ENCODE results near the gene SRRM5. TPM values are rescaled to one million over a fixed set of nuclear protein-coding genes. Genes with fewer than 3 reads are reported as not detected.

The SRRM5 gene
- total and polyA plus RNA-seq, 2 of the 13 experiments (the other 11 are each of a cell fraction or from before 2014, with no cell fraction given): 0.11 to 0.16 TPM

DNA sequence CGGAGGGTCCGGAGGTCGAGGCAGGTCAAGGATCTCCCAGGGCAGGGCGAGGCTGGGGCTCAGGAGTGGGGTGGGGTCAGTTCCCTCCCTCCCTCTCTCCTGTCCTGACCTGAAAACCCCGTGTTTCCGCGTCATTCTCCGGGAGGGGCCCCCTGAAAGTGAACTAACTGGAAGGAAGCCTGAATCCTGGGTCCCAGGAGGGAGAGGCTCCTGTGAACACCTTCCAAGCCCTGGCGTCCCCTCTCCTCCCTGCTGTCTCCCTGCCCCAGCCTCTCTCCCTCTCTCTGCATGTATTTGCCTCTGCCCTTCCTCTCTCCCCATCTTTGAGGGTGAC lies 28.5 kb downstream of the SRRM5 start (continued):
- TF ChIP-seq, protein P1, sequence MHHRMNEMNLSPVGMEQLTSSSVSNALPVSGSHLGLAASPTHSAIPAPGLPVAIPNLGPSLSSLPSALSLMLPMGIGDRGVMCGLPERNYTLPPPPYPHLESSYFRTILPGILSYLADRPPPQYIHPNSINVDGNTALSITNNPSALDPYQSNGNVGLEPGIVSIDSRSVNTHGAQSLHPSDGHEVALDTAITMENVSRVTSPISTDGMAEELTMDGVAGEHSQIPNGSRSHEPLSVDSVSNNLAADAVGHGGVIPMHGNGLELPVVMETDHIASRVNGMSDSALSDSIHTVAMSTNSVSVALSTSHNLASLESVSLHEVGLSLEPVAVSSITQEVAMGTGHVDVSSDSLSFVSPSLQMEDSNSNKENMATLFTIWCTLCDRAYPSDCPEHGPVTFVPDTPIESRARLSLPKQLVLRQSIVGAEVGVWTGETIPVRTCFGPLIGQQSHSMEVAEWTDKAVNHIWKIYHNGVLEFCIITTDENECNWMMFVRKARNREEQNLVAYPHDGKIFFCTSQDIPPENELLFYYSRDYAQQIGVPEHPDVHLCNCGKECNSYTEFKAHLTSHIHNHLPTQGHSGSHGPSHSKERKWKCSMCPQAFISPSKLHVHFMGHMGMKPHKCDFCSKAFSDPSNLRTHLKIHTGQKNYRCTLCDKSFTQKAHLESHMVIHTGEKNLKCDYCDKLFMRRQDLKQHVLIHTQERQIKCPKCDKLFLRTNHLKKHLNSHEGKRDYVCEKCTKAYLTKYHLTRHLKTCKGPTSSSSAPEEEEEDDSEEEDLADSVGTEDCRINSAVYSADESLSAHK (CRISPR knock-in tag; IDR thresholded peaks at IDR 0.05; ENCODE audit: borderline replicate concordance): no peak
- TF ChIP-seq BRD4 (CRISPR knock-in tag; IDR thresholded peaks at IDR 0.05): no peak
- TF ChIP-seq, protein P2, sequence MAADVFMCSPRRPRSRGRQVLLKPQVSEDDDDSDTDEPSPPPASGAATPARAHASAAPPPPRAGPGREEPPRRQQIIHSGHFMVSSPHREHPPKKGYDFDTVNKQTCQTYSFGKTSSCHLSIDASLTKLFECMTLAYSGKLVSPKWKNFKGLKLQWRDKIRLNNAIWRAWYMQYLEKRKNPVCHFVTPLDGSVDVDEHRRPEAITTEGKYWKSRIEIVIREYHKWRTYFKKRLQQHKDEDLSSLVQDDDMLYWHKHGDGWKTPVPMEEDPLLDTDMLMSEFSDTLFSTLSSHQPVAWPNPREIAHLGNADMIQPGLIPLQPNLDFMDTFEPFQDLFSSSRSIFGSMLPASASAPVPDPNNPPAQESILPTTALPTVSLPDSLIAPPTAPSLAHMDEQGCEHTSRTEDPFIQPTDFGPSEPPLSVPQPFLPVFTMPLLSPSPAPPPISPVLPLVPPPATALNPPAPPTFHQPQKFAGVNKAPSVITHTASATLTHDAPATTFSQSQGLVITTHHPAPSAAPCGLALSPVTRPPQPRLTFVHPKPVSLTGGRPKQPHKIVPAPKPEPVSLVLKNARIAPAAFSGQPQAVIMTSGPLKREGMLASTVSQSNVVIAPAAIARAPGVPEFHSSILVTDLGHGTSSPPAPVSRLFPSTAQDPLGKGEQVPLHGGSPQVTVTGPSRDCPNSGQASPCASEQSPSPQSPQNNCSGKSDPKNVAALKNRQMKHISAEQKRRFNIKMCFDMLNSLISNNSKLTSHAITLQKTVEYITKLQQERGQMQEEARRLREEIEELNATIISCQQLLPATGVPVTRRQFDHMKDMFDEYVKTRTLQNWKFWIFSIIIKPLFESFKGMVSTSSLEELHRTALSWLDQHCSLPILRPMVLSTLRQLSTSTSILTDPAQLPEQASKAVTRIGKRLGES (CRISPR knock-in tag; IDR thresholded peaks at IDR 0.05; ENCODE audit: borderline replicate concordance): no peak
- no peak for TF ChIP-seq SOX6 (IDR thresholded peaks at IDR 0.05)
- 0 out of 2 replicates have a peak, but pooled peaks have one; percentile 11 for TF ChIP-seq SOX6 (CRISPR knock-in tag; IDR thresholded peaks at IDR 0.05)
- TF ChIP-seq, protein P3, sequence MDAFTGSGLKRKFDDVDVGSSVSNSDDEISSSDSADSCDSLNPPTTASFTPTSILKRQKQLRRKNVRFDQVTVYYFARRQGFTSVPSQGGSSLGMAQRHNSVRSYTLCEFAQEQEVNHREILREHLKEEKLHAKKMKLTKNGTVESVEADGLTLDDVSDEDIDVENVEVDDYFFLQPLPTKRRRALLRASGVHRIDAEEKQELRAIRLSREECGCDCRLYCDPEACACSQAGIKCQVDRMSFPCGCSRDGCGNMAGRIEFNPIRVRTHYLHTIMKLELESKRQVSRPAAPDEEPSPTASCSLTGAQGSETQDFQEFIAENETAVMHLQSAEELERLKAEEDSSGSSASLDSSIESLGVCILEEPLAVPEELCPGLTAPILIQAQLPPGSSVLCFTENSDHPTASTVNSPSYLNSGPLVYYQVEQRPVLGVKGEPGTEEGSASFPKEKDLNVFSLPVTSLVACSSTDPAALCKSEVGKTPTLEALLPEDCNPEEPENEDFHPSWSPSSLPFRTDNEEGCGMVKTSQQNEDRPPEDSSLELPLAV (CRISPR knock-in tag; conservative IDR thresholded peaks at IDR 0.05; ENCODE audit: low read depth): no peak
- no peak for TF ChIP-seq ZNF460 (CRISPR knock-in tag; IDR thresholded peaks at IDR 0.05; ENCODE audit: borderline replicate concordance)
- TF ChIP-seq MAZ (IDR thresholded peaks at IDR 0.05; ENCODE audit: borderline replicate concordance, low read depth, low read length): no peak
- TF ChIP-seq MAZ (CRISPR knock-in tag; IDR thresholded peaks at IDR 0.05; ENCODE audit: low read depth): no peak
- no peak for TF ChIP-seq SIX4 (CRISPR knock-in tag; IDR thresholded peaks at IDR 0.05)
- TF ChIP-seq HNRNPLL (IDR thresholded peaks at IDR 0.05; ENCODE audit: low read depth, low read length, poor library complexity, severe bottlenecking): peak; percentile 8
- 0 out of 2 replicates have a peak, but pooled peaks have one; percentile 10 for TF ChIP-seq BORCS8-MEF2B (CRISPR knock-in tag; IDR thresholded peaks at IDR 0.05)
- 0 out of 2 replicates have a peak, but pooled peaks have one; percentile 12 for TF ChIP-seq ZNF234 (CRISPR knock-in tag; conservative IDR thresholded peaks at IDR 0.05)
- no peak for TF ChIP-seq SMC3 (IDR thresholded peaks at IDR 0.05; ENCODE audit: low read length)
- no peak for TF ChIP-seq MXI1 (IDR thresholded peaks at IDR 0.05; ENCODE audit: borderline replicate concordance, low read depth, low read length)

Measured in HepG2 (cell line).